Activated CD4-positive, alpha-beta T cell treated with anti-CD3 and anti-CD28 coated beads, Interleukin-2, amount 10 ng/mL, durations not matched to agents 24 days and 14 days (primary cell): ENCODE measurements around the gene PPM1A. TPM values are rescaled to one million over a fixed set of nuclear protein-coding genes. Genes with fewer than 3 reads are reported as not detected.

Experiments used
- DNase-seq: peaks from one replicate; pipeline ENCODE4 v3.0.0; 2022
- H3K27ac Mint-ChIP-seq: one replicate; pipeline ENCODE4 v1.8.0; 2022; ENCODE audit warnings: mild to moderate bottlenecking, mixed read lengths
- H3K27me3 Mint-ChIP-seq: one replicate; pipeline ENCODE4 v1.8.0; 2022; ENCODE audit warnings: mixed read lengths
- H3K36me3 Mint-ChIP-seq: one replicate; pipeline ENCODE4 v1.8.0; 2022; ENCODE audit warnings: low read depth, mild to moderate bottlenecking, mixed read lengths
- H3K4me1 Mint-ChIP-seq: one replicate; pipeline ENCODE4 v1.8.0; 2021; ENCODE audit warnings: mixed read lengths
- H3K4me3 Mint-ChIP-seq: one replicate; pipeline ENCODE4 v1.8.0; 2022; ENCODE audit warnings: mild to moderate bottlenecking, moderate library complexity, mixed read lengths
- H3K9me3 Mint-ChIP-seq: one replicate; pipeline ENCODE4 v1.8.0; 2021; ENCODE audit warnings: mixed read lengths
- intact Hi-C: fragments of 100-400 bp; cut with micrococcal nuclease; formaldehyde crosslinking; loops from one replicate; pipeline ENCODE4 v1.15.1; 2023
- total RNA-seq: library from RNA; stranded (reverse); gene quantifications from 2 replicates; pipeline ENCODE4 v1.2.3, GENCODE V29; 2022

The PPM1A gene
- total RNA-seq, 1 donor from 2014 or later: 43.9 TPM

GRCh38 chr14:60215520-60216420 is 33.3 kb upstream of the PPM1A start:
- Mint-ChIP-seq H3K4me1 (no peaks in the 10 kb centered on the region), H3K4me3 (no peak overlapping the region), H3K9me3 (no peaks in the 10 kb centered on the region), H3K36me3 (no peaks in the 10 kb centered on the region), H3K27me3 (peaks cover 8% of the 10 kb centered on the region), H3K27ac (no peak overlapping the region)
- no peak for DNase-seq
- intact Hi-C loops: no loop called here

- DNase-seq: no peak
- Mint-ChIP-seq H3K4me1 (no peaks in the 10 kb centered on the region), H3K27ac (no peak overlapping the region), H3K36me3 (no peaks in the 10 kb centered on the region), H3K9me3 (no peaks in the 10 kb centered on the region), H3K4me3 (no peak overlapping the region), H3K27me3 (peaks cover 6% of the 10 kb centered on the region)
- intact Hi-C loops: no loop called here
Measured at GRCh38 chr14:60217713-60218112, 31.3 kb upstream of the PPM1A start.

GRCh38 chr14:60220084-60220483 is 28.9 kb upstream of the PPM1A start:
- H3K27me3 Mint-ChIP-seq: peaks cover 3% of the 10 kb centered on the region
- H3K4me3 Mint-ChIP-seq: no peak overlapping the region
- no peak overlapping the region for H3K27ac Mint-ChIP-seq

GRCh38 chr14:60220917-60221316 is 28.1 kb upstream of the PPM1A start:
- Mint-ChIP-seq H3K27me3 (peaks cover 2% of the 10 kb centered on the region), H3K9me3 (no peaks in the 10 kb centered on the region), H3K4me1 (no peaks in the 10 kb centered on the region), H3K27ac (no peak overlapping the region), H3K4me3 (no peak overlapping the region), H3K36me3 (no peaks in the 10 kb centered on the region)
- intact Hi-C loops: no loop called here
- DNase-seq: no peak

More at GRCh38 chr14:60220084-60220483, 28.9 kb upstream of the PPM1A start:
- no peaks in the 10 kb centered on the region for H3K9me3 Mint-ChIP-seq
- intact Hi-C loops: no loop called here
- H3K36me3 Mint-ChIP-seq: no peaks in the 10 kb centered on the region
- peak; percentile 52 for DNase-seq
- H3K4me1 Mint-ChIP-seq: no peaks in the 10 kb centered on the region

- Mint-ChIP-seq H3K27me3 (peaks cover 1% of the 10 kb centered on the region), H3K4me1 (no peaks in the 10 kb centered on the region), H3K4me3 (no peak overlapping the region), H3K9me3 (no peaks in the 10 kb centered on the region), H3K27ac (no peak overlapping the region), H3K36me3 (no peaks in the 10 kb centered on the region)
- intact Hi-C loops: no loop called here
- DNase-seq: no peak
Measured at GRCh38 chr14:60221457-60221856, 27.6 kb upstream of the PPM1A start.

- no peaks in the 10 kb centered on the region for H3K36me3 Mint-ChIP-seq
- H3K4me3 Mint-ChIP-seq: no peak overlapping the region
- intact Hi-C loops: no loop called here
- H3K27ac Mint-ChIP-seq: no peak overlapping the region
- DNase-seq: no peak
- no peaks in the 10 kb centered on the region for H3K4me1 Mint-ChIP-seq
- no peaks in the 10 kb centered on the region for H3K9me3 Mint-ChIP-seq
- H3K27me3 Mint-ChIP-seq: peaks cover 1% of the 10 kb centered on the region
Measured at GRCh38 chr14:60222820-60223219, 26.2 kb upstream of the PPM1A start.

GRCh38 chr14:60225265-60225664 is 23.8 kb upstream of the PPM1A start:
- no peaks in the 10 kb centered on the region for H3K36me3 Mint-ChIP-seq
- intact Hi-C loops: no loop called here
- H3K4me3 Mint-ChIP-seq: no peak overlapping the region
- no peak for DNase-seq
- H3K27ac Mint-ChIP-seq: no peak overlapping the region
- no peaks in the 10 kb centered on the region for H3K9me3 Mint-ChIP-seq
- peaks cover 1% of the 10 kb centered on the region for H3K27me3 Mint-ChIP-seq
- H3K4me1 Mint-ChIP-seq: no peaks in the 10 kb centered on the region

- H3K9me3 Mint-ChIP-seq: peaks cover 5% of the 10 kb centered on the region
- no peak overlapping the region for H3K4me3 Mint-ChIP-seq
- intact Hi-C loops: no loop called here
- H3K36me3 Mint-ChIP-seq: no peaks in the 10 kb centered on the region
- H3K4me1 Mint-ChIP-seq: no peaks in the 10 kb centered on the region
- no peak overlapping the region for H3K27ac Mint-ChIP-seq
- H3K27me3 Mint-ChIP-seq: peaks cover 4% of the 10 kb centered on the region
- peak; percentile 43 for DNase-seq
Measured at GRCh38 chr14:60226298-60226697, 22.7 kb upstream of the PPM1A start.

GRCh38 chr14:60227291-60227690 is 21.7 kb upstream of the PPM1A start:
- intact Hi-C loops: no loop called here
- peaks cover 7% of the 10 kb centered on the region for H3K9me3 Mint-ChIP-seq

GRCh38 chr14:60229614-60230013 is 19.4 kb upstream of the PPM1A start:
- Mint-ChIP-seq H3K27me3 (peaks cover 19% of the 10 kb centered on the region), H3K4me3 (no peak overlapping the region), H3K27ac (no peak overlapping the region), H3K36me3 (peaks cover 2% of the 10 kb centered on the region), H3K9me3 (peaks cover 16% of the 10 kb centered on the region), H3K4me1 (no peaks in the 10 kb centered on the region)
- DNase-seq: no peak
- intact Hi-C loops: no loop called here

More at GRCh38 chr14:60227291-60227690, 21.7 kb upstream of the PPM1A start:
- Mint-ChIP-seq H3K4me3 (no peak overlapping the region), H3K27me3 (peaks cover 10% of the 10 kb centered on the region), H3K36me3 (no peaks in the 10 kb centered on the region), H3K4me1 (no peaks in the 10 kb centered on the region), H3K27ac (no peak overlapping the region)
- no peak for DNase-seq

- Mint-ChIP-seq H3K27me3 (peaks cover 17% of the 10 kb centered on the region), H3K36me3 (peaks cover 2% of the 10 kb centered on the region), H3K27ac (no peak overlapping the region), H3K4me1 (no peaks in the 10 kb centered on the region), H3K9me3 (peaks cover 16% of the 10 kb centered on the region), H3K4me3 (no peak overlapping the region)
- intact Hi-C loops: no loop called here
- DNase-seq: no peak
Measured at GRCh38 chr14:60232185-60232584, 16.8 kb upstream of the PPM1A start.

GRCh38 chr14:60233251-60233650 is 15.8 kb upstream of the PPM1A start:
- intact Hi-C loops: no loop called here
- H3K27ac Mint-ChIP-seq: no peak overlapping the region
- H3K4me1 Mint-ChIP-seq: no peaks in the 10 kb centered on the region
- peaks cover 17% of the 10 kb centered on the region for H3K27me3 Mint-ChIP-seq
- peaks cover 16% of the 10 kb centered on the region for H3K9me3 Mint-ChIP-seq
- peaks cover 2% of the 10 kb centered on the region for H3K36me3 Mint-ChIP-seq
- peak; percentile 44 for DNase-seq
- no peak overlapping the region for H3K4me3 Mint-ChIP-seq

- DNase-seq: no peak
- H3K27ac Mint-ChIP-seq: no peak overlapping the region
- no peak overlapping the region for H3K4me3 Mint-ChIP-seq
- peaks cover 16% of the 10 kb centered on the region for H3K9me3 Mint-ChIP-seq
- intact Hi-C loops: no loop called here
- peaks cover 19% of the 10 kb centered on the region for H3K27me3 Mint-ChIP-seq
- peaks cover 2% of the 10 kb centered on the region for H3K36me3 Mint-ChIP-seq
- no peaks in the 10 kb centered on the region for H3K4me1 Mint-ChIP-seq
Measured at GRCh38 chr14:60233891-60234290, 15.1 kb upstream of the PPM1A start.

GRCh38 chr14:60235440-60235839 is 13.6 kb upstream of the PPM1A start:
- Mint-ChIP-seq H3K4me3 (no peak overlapping the region), H3K36me3 (peaks cover 2% of the 10 kb centered on the region), H3K4me1 (no peaks in the 10 kb centered on the region), H3K9me3 (peaks cover 16% of the 10 kb centered on the region), H3K27me3 (peaks cover 21% of the 10 kb centered on the region), H3K27ac (no peak overlapping the region)
- DNase-seq: no peak
- intact Hi-C loops: no loop called here

- no peaks in the 10 kb centered on the region for H3K4me1 Mint-ChIP-seq
- no peak overlapping the region for H3K27ac Mint-ChIP-seq
- no peak overlapping the region for H3K4me3 Mint-ChIP-seq
- intact Hi-C loops: no loop called here
- H3K27me3 Mint-ChIP-seq: peaks cover 7% of the 10 kb centered on the region
- DNase-seq: no peak
- H3K36me3 Mint-ChIP-seq: no peaks in the 10 kb centered on the region
- no peaks in the 10 kb centered on the region for H3K9me3 Mint-ChIP-seq
Measured at GRCh38 chr14:60238955-60239354, 10.1 kb upstream of the PPM1A start.
